ENCODE measurements around the gene TTC13.
"Not testable (repeated sequence)": the region's sequence is repeated elsewhere in the genome, so short reads cannot be mapped to it uniquely, and the experiment has no call there.

Gene TTC13

GRCh38 chr1:230978491-230979388, at the start of gene TTC13, which contains the start of gene ARV1:
TTC13 (minus strand) TSS chr1:230978861; CDS start chr1:230978830, 31 bp downstream.
ARV1 (plus strand) TSS chr1:230979094; CDS start chr1:230979106, 12 bp downstream.
- Histone ChIP-seq H3K4me3 (peak within 1 kb of the TSS; percentile 70 to 89 (median 82)), H3K36me3 (peaks cover 12 to 33% (median 22%) of the 10 kb centered on the region in 11 experiments; a peak in 18 of 22 replicates), H3K27me3 (no peaks in the 10 kb centered on the region), H3K4me1 (peaks cover 37 to 50% (median 42%) of the 10 kb centered on the region in 10 experiments), H3K4me2 (peak within 1 kb of the TSS; percentile 86 to 97 (median 94)), H3K9me3 (replicated peaks in 1 of 11) (no peaks in the 10 kb centered on the region), H4K20me1 (no peaks in the 10 kb centered on the region; a peak in 1 of 22 replicates), H3K27ac (peak within 1 kb of the TSS; percentile 31 to 79 (median 71); a peak in 21 of 22 replicates), H3K9ac (peak within 1 kb of the TSS; percentile 72 to 85 (median 83))
- TF ChIP-seq Cebpa-rat (IDR thresholded peaks at IDR 0.05): no peak

GRCh38 chr1:231027971-231028370, 49.3 kb upstream of the TTC13 start:
- Histone ChIP-seq H4K20me1 (peaks cover 20 to 78% (median 50%) of the 10 kb centered on the region in 11 experiments; a peak in 19 of 22 replicates), H3K9me3 (replicated peaks in 1 of 11) (no peaks in the 10 kb centered on the region), H3K9ac (no peak overlapping the region; a peak in 1 of 22 replicates), H3K27ac (no peak overlapping the region), H3K4me2 (peak overlapping the region; percentile 56 to 88 (median 73)), H3K36me3 (peaks cover 0 to 32% (median 7%) of the 10 kb centered on the region in 11 experiments; a peak in 11 of 22 replicates), H3K4me3 (no peak overlapping the region; a peak in 1 of 20 replicates), H3K4me1 (peaks cover 30 to 43% (median 39%) of the 10 kb centered on the region in 10 experiments), H3K27me3 (no peaks in the 10 kb centered on the region)
- TF ChIP-seq Cebpa-rat (IDR thresholded peaks at IDR 0.05): no peak

GRCh38 chr1:231027136-231027925, 48.7 kb upstream of the TTC13 start:
- no peaks in the 10 kb centered on the region for H3K27me3 ChIP-seq
- no peaks in the 10 kb centered on the region for H3K9me3 ChIP-seq (replicated peaks in 1 of 11)
- no peak overlapping the region for H3K9ac ChIP-seq
- H3K4me1 ChIP-seq: peaks cover 24 to 37% (median 33%) of the 10 kb centered on the region in 10 experiments
- peaks cover 17 to 73% (median 45%) of the 10 kb centered on the region in 11 experiments; a peak in 19 of 22 replicates for H4K20me1 ChIP-seq
- no peak overlapping the region for H3K27ac ChIP-seq
- no peak overlapping the region for H3K4me3 ChIP-seq
- peak overlapping the region in 6 of 11 experiments; percentile 59 to 88 (median 78); a peak in 12 of 22 replicates for H3K4me2 ChIP-seq
- peaks cover 0 to 34% (median 8%) of the 10 kb centered on the region in 11 experiments; a peak in 13 of 22 replicates for H3K36me3 ChIP-seq
- no peak for TF ChIP-seq Cebpa-rat (IDR thresholded peaks at IDR 0.05)

- Histone ChIP-seq H3K27ac (no peak overlapping the region), H3K36me3 (peaks cover 0 to 38% (median 12%) of the 10 kb centered on the region in 11 experiments; a peak in 13 of 22 replicates), H3K27me3 (no peaks in the 10 kb centered on the region), H3K9me3 (replicated peaks in 1 of 11) (no peaks in the 10 kb centered on the region), H3K4me1 (peaks cover 24 to 40% (median 34%) of the 10 kb centered on the region in 10 experiments), H4K20me1 (peaks cover 17 to 70% (median 41%) of the 10 kb centered on the region in 11 experiments; a peak in 19 of 22 replicates), H3K9ac (no peak overlapping the region), H3K4me3 (no peak overlapping the region), H3K4me2 (no peak overlapping the region)
- TF ChIP-seq Cebpa-rat (IDR thresholded peaks at IDR 0.05): no peak
Observed at GRCh38 chr1:231026576-231026975, 47.9 kb upstream of the TTC13 start.

GRCh38 chr1:231023150-231023549, 44.5 kb upstream of the TTC13 start:
- TF ChIP-seq Cebpa-rat (IDR thresholded peaks at IDR 0.05): no peak
- H3K36me3 ChIP-seq: peaks cover 23 to 63% (median 41%) of the 10 kb centered on the region in 11 experiments
- no peaks in the 10 kb centered on the region for H3K27me3 ChIP-seq

GRCh38 chr1:231022543-231022942, 43.9 kb upstream of the TTC13 start:
- not testable (repeated sequence) for H3K4me2 ChIP-seq; H3K9ac ChIP-seq; H3K27me3 ChIP-seq; H3K27ac ChIP-seq; H3K4me3 ChIP-seq; H3K9me3 ChIP-seq (replicated peaks in 1 of 11)
- peaks cover 0 to 28% (median 11%) of the 10 kb centered on the region in 10 experiments; a peak in 17 of 20 replicates for H3K4me1 ChIP-seq
- peaks cover 0 to 41% (median 19%) of the 10 kb centered on the region in 11 experiments; a peak in 15 of 22 replicates for H4K20me1 ChIP-seq
- H3K36me3 ChIP-seq: peaks cover 28 to 70% (median 46%) of the 10 kb centered on the region in 11 experiments

More at GRCh38 chr1:231023150-231023549, 44.5 kb upstream of the TTC13 start:
- H3K27ac ChIP-seq: no peak overlapping the region
- H3K4me1 ChIP-seq: peaks cover 5 to 34% (median 16%) of the 10 kb centered on the region in 10 experiments
- no peak overlapping the region for H3K4me2 ChIP-seq
- no peak overlapping the region for H3K9ac ChIP-seq
- H4K20me1 ChIP-seq: peaks cover under 1 to 47% (median 20%) of the 10 kb centered on the region in 11 experiments; a peak in 15 of 22 replicates
- H3K9me3 ChIP-seq (replicated peaks in 1 of 11): no peaks in the 10 kb centered on the region
- no peak overlapping the region for H3K4me3 ChIP-seq

GRCh38 chr1:231021540-231022031, 42.9 kb upstream of the TTC13 start:
- Histone ChIP-seq H3K9me3 (replicated peaks in 1 of 11) (no peaks in the 10 kb centered on the region), H3K4me2 (peak overlapping the region in 4 of 11 experiments; percentile 48 to 61 (median 52); a peak in 2 of 22 replicates), H3K9ac (no peak overlapping the region), H3K27me3 (no peaks in the 10 kb centered on the region), H4K20me1 (peaks cover 0 to 31% (median 9%) of the 10 kb centered on the region in 11 experiments; a peak in 13 of 22 replicates), H3K4me1 (peaks cover 0 to 21% (median 11%) of the 10 kb centered on the region in 10 experiments; a peak in 11 of 20 replicates), H3K36me3 (peaks cover 35 to 74% (median 52%) of the 10 kb centered on the region in 11 experiments), H3K4me3 (no peak overlapping the region), H3K27ac (no peak overlapping the region)
- no peak for TF ChIP-seq Cebpa-rat (IDR thresholded peaks at IDR 0.05)

GRCh38 chr1:231020816-231021215, 42.2 kb upstream of the TTC13 start:
- Histone ChIP-seq H4K20me1 (peaks cover 0 to 23% (median 4%) of the 10 kb centered on the region in 11 experiments; a peak in 9 of 22 replicates), H3K9me3 (replicated peaks in 1 of 11) (no peaks in the 10 kb centered on the region), H3K27me3 (no peaks in the 10 kb centered on the region), H3K4me1 (peaks cover 0 to 21% (median 11%) of the 10 kb centered on the region in 10 experiments; a peak in 11 of 20 replicates), H3K9ac (no peak overlapping the region), H3K27ac (no peak overlapping the region), H3K36me3 (peaks cover 37 to 81% (median 59%) of the 10 kb centered on the region in 11 experiments), H3K4me3 (no peak overlapping the region), H3K4me2 (peak overlapping the region in 5 of 11 experiments; percentile 34 to 61 (median 48); a peak in 10 of 22 replicates)
- TF ChIP-seq Cebpa-rat (IDR thresholded peaks at IDR 0.05): no peak
